Measurements from ENCODE around the gene MYO1D.
"Not testable (repeated sequence)": the region's sequence is repeated elsewhere in the genome, so short reads cannot be mapped to it uniquely, and the experiment has no call there.

Gene MYO1D

GRCh38 chr17:32528825-32529224 lies 348.1 kb downstream of the MYO1D start:
- DNase-seq (ENCODE audit: low read depth), result no peak

- DNase-seq (ENCODE audit: low read depth), result no peak
These were observed 349.8 kb downstream of the MYO1D start for GRCh38 chr17:32527146-32527545.

GRCh38 chr17:32525122-32525521 lies 351.8 kb downstream of the MYO1D start:
- DNase-seq (ENCODE audit: low read depth), result no peak

GRCh38 chr17:32524553-32524880 lies 352.4 kb downstream of the MYO1D start:
- not testable (repeated sequence) for DNase-seq (ENCODE audit: low read depth)

GRCh38 chr17:32523827-32524552 lies 352.9 kb downstream of the MYO1D start:
- DNase-seq (ENCODE audit: low read depth), result no peak

GRCh38 chr17:32523017-32523680 lies 353.8 kb downstream of the MYO1D start:
- no peak for DNase-seq (ENCODE audit: low read depth)

- DNase-seq (ENCODE audit: low read depth), result no peak
These were observed 356.1 kb downstream of the MYO1D start for GRCh38 chr17:32520737-32521404.

- DNase-seq (ENCODE audit: low read depth), result no peak
These were observed 356.7 kb downstream of the MYO1D start for GRCh38 chr17:32520104-32520701.

- DNase-seq (ENCODE audit: low read depth), result no peak
These were observed 357.5 kb downstream of the MYO1D start for GRCh38 chr17:32519228-32520103.

GRCh38 chr17:32518646-32519227 lies 358.2 kb downstream of the MYO1D start:
- DNase-seq (ENCODE audit: low read depth), result no peak

GRCh38 chr17:32517982-32518381 lies 358.9 kb downstream of the MYO1D start:
- no peak for DNase-seq (ENCODE audit: low read depth)

- DNase-seq (ENCODE audit: low read depth), result no peak
These were observed 359.8 kb downstream of the MYO1D start for GRCh38 chr17:32516940-32517701.

GRCh38 chr17:32516450-32516849 lies 360.5 kb downstream of the MYO1D start:
- DNase-seq (ENCODE audit: low read depth), result no peak

GRCh38 chr17:32515677-32516383 lies 361.1 kb downstream of the MYO1D start:
- no peak for DNase-seq (ENCODE audit: low read depth)

GRCh38 chr17:32514606-32515005 lies 362.3 kb downstream of the MYO1D start:
- DNase-seq (ENCODE audit: low read depth), result no peak

GRCh38 chr17:32513579-32513978 lies 363.3 kb downstream of the MYO1D start:
- DNase-seq (ENCODE audit: low read depth), result no peak

GRCh38 chr17:32512328-32512727 lies 364.6 kb downstream of the MYO1D start:
- no peak for DNase-seq (ENCODE audit: low read depth)

- DNase-seq (ENCODE audit: low read depth), result no peak
These were observed 366.5 kb downstream of the MYO1D start for GRCh38 chr17:32510466-32510865.

- DNase-seq (ENCODE audit: low read depth), result no peak
These were observed 368.0 kb downstream of the MYO1D start for GRCh38 chr17:32508926-32509325.

All from HS-27A (cell line).